OCI-M1 (cell line): Measurements from ENCODE around the gene PITPNC1.
"Not testable (repeated sequence)": the region's sequence is repeated elsewhere in the genome, so short reads cannot be mapped to it uniquely, and the experiment has no call there.

ENCODE experiments used
- DNase-seq: peaks from one replicate; lab custom pipeline; 2025; lab: John Stamatoyannopoulos, UW

PITPNC1 gene

DNA sequence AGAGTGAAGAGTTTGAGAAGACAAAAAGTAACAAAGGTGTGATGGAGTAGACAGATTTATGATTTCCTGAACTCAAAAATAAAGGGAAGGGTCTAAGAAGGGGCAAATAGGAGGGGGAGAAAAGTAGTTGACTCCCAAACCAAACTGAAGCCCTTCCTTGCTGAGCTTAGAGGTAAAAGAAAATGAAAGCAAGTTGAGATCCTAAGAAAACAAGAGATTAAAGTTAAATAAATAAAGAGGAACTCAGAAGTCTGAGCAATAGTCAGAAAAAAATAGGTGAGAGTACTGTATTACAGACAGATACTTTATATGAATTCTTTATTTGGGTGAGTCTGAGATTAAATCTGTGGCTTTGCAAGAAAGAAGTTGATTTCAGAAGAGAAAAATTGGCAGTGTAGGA, 7.4 kb upstream of the PITPNC1 start:
- peak; percentile 37 for DNase-seq

DNA sequence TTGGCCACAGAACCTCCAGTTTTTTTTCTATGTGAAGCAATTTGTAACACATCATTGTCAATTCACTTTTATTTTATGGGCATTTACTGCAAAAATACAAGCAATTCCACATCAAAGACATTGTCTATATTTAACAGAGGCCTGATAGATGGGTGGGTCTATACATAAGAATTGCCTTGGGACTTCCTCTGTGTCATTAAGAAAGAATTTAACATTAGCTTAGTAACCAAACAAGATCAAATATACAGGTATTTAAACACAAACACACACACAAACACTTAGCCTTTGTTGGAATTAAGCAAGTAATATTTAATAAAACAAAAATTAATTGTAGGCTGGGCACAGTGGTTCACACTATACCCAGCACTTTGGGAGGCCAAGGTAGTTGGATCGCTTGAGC, 4.3 kb upstream of the PITPNC1 start:
- no peak for DNase-seq

DNA sequence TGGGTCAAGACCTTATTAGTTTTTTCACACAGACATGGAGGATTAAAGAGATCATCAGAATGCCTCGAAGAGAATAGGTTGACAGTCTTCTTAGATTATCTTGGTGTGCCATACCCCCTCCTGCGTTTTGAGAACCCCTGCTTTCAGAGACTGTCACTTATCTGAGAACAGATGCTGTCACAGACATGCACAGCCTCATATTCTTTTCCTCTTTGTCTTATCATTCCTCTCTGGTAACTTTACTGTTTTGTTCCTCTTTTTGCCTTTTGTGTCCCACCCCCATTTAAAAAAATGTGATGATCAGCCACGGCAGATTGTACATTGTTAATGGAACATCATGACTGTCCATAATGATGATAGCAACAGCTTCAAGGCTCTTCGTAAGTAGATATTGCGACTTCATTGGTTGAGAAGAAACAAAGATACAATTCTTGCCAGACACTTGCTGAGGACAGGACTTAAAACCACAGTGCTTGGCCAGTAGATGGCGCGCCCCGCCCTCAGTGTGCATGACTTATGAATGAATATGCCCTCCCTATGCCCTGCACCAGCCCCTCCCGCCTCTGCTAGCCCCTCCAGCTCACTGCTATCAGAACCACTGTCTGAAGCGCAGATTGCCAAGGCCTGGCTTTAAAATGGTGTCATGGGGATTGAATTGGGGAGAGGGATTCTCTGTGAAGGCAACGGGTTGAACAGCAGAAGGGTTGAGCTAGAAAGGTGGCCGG, 2.6 kb upstream of the PITPNC1 start:
- DNase-seq, result peak; percentile 98

DNA sequence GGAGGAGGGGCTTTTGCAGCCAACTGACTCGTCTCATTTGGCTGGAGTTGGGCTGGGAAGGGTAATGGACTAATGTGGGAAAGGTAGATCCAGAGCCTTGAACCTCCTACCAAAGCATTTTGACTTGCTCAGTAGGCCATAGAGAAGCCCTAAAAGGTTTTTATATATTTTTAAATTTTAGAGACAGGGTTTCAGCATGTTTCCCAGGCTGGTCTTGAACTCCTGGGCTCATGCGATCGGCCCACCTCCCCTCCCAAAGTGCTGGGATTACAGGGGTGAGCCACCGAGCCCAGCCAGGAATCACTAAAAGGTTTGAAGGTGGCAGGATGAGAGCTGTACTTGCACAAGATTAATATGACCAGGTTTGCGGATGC, 2.0 kb upstream of the PITPNC1 start:
- DNase-seq, result no peak

DNA sequence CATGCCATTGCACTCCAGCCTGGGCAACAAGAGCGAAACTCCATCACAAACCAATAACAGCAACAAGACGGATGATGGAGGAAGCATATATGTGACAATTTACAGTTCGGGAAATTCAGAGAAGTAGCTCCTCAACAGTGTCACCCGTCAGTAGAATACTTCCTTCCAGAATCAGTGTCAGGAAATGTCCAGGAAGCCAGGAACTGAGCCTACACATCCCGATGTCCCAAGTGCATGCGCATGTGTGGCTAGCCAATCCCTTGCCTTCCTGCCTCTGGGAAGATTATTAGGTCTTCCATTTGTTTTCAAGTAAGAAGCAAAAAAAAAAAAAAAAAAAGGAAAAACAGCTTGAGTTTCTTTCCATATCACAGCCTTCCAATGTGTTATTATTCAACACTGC, 1.4 kb upstream of the PITPNC1 start:
- DNase-seq, result no peak

DNA sequence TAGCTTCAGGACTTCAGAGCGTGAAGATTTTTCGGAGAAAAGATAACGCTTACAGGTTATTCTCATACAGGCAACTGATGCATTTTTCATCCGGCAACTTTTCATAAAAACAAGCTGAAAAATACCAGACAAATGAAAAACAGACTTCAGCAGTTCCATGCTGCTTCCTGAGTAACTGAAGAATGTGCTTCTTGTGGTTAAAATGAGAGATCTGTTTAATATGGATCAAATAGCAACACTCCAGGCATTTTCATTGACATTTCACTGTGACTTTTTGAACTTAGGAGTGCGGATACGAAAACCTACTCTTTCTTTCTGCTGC, 705 bp upstream of the PITPNC1 start:
- DNase-seq, result no peak

DNA sequence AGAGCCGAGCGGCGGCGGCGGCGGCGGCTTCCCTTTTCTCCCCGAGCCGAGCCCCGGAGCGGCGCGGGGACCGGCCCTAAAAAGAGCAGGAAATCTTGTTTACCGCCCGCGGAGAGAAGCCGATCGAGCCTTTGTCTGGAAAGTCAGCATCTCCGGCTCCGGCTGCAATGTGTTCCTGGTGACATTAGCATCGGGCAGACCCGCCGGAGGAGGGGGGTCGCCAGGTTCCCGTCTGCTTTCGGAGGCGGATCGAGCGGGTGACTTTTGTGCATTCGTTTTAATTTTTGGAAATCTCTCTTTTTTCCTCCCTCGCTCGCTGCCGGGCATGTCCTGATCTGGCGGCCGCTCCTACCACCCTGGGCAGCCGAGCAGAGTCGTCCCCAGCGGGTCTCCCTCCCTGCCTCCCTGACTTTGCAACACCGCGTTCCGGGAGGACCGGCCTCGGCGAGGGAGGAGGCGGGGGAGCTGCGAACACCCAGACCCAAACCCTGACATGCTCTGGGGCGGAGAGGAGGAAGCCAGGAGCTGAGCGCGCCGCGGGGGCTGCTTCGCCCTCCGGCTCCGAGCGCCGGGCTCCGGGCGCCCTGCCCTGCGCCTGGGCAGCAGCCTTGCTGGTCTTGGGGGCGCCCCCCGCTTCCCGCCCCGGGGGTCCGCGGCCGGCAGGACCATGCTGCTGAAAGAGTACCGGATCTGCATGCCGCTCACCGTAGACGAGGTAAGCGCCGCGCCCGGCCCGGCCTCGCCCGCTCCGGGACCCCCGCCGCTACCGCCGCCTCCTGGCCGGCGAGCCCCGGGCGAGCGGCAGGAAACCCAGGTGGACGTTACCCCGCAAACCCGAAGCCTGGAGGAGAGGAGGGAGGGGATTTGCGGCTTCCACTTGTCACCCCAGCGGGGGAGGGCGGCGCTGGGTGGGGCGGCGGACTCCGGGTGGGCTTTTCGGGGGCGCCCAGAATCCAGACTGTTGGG, 690 bp downstream of the PITPNC1 start:
- DNase-seq, result peak; percentile 77

DNA sequence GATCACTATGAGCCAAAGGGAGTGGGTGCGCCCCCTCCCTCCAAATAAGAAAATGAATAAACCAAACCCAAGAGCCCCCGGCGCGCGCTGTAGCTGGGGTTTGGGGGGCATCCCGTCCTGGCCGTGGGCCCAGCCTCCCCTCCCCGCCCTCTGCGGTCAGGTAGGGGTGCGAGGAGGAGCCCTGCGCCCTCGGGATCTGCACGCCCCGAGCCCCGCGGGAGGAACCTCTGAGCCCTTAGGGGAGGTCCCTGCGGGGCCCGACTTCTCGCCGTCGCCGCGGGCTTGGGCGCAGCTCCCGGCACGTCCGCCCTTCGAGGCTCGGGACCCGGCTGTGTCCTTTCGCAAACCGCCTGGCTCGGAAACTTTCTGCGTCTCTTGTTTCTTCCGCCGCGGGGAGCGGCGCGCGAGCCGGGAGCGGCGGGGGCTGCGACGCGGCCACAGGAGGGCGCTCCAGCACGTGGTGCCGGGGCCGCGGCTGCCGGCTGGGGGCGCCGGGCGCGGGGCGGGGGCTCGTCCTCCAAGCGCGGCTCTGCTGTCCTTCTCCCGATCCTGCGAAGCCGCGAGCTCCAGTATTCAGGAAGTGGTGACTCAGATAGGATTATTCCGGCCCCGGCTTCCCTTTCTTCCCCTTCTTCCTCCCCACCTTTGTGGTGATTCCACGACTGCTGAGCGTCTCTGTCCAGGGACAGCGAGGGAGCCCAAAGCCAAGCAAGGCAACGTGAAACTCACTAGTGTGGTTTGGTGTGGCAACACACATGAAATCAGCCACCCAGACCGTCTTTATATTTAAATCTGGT, 1.6 kb downstream of the PITPNC1 start:
- DNase-seq, result peak; percentile 77

DNA sequence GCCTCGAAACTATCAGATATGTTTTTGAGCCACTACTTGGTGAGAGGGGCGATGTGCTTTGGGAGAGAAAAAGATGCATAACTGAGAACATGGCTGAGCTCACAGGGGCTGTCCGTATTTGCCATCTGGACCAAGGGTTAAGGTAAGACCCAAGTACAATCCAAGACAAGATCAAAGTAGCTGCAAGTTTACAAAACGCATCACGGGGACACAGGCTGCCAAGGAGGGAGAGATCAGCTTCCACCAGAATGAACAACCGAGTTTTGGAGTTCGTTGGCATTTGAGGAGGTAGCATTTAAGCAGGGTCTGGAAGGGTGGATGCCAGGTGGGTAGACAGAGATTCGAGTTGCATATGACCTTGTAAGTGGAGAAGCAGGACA, 2.2 kb downstream of the PITPNC1 start:
- DNase-seq, result no peak

DNA sequence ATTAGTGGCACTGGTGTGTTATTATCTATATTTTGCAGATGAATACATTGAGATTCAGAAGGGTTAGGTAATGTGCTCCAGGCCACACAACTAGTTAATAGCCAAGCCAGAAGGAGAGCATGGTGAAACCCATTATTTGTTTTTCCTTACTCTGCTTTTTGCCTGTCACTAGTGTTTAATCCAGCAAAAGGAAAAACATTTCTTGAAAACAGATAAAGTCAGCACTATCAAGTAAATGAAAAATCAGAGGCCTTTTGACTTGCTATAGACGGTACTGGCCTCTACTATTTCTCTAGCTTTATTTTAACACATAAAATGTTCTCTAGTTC, 4.8 kb downstream of the PITPNC1 start:
- no peak for DNase-seq

DNA sequence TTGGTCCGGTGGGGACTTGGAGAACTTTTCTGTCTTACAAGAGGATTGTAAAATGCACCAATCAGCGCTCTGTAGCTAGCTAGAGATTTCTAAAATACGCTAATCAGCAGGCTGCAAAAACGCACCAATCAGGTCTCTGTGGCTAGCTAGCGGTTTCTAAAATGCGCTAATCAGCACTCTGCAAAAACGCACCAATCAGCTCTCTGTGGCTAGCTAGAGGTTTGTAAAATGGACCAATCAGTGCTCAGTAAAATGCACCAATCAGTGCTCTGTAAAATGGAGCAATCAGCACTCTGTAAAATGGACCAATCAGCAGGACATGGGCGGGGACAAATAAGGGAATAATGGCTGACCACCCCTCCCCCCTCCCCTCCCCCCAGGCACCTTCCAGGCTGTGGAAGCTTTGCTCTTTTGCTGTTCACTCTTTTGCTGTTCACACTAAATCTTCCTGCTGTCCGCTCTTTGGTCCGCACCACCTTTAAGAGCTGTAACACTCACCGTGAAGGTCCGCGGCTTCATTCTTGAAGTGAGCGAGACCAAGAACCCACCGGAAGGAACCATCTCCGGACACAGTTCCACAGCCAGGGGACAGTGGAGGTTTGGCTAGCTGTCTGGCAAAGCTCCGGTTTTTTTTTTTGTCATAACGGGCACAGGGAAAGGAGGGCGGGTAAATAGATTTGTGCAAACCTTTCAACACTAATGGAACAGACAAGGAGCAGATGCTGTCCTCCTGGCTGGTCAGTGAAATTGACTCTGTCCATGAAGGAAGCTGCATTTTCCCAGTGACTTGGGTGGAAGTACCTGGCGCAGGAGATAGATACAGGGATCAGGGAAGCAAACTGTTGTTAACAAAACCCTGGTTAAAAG, 8.3 kb downstream of the PITPNC1 start:
- no peak for DNase-seq

DNA sequence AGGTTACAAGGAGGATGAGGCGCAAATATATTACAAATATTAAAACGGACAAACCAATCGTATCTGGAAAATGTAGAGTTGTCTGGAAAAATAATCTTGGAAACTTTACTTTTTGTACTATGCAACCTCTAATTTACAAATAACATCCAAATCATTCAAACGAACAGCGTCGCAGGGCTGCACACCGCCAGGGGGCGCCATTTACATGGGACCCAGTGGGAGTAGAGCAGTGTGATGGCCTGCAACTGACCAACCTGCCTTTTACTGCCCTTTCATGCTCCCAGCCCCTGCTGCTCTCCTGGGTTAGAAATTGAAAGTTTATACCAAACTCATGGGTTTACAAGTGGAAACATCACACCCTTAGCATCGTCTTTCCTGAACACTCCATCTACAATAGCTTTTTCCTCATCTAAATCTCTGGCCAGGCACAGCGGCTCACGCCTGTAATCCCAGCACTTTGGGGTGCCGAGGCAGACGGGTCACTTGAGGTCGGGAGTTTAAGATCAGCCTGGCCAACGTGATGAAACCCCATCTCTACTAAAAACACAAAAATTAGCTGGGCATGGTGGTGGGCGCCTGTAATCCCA, 10.0 kb downstream of the PITPNC1 start:
- DNase-seq, result peak; percentile 84

DNA sequence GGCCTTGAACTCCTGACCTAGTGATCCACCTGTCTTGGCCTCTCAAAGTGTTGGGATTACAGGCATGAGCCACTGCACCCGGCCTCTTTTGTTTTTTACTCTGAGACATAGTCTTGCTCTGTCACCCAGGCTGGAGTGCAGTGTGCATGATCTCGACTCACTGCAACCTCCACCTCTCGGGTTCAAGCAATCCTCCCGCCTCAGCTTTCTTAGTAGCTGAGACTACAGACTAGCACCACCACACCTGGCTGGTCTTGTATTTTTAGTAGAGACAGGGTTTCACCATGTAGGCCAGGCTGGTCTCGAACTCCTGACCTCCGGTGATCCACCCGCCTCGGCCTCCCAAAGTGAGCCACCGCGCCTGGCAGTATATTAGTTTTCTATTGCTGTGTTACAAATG, 11.5 kb downstream of the PITPNC1 start:
- not testable (repeated sequence) for DNase-seq

DNA sequence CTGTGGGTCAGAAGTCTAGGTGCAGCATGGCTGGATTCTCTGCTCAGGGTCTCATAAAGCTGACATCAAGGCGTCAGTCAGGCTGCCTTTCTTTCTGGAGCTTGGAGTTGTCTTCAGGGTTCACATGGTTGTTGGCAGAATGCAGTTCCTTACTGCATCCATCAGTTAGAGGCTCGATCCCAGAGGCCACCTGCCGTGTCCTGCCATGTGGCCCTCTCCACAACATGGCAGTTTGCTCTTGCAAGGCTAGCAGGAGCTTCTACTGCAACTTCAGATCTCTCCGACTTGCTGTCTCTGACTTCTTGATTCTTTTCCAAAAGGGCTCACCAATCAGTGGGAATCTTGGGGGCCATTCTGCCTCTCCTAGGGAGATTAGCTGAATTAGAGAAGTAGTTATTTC, 11.9 kb downstream of the PITPNC1 start:
- no peak for DNase-seq

DNA sequence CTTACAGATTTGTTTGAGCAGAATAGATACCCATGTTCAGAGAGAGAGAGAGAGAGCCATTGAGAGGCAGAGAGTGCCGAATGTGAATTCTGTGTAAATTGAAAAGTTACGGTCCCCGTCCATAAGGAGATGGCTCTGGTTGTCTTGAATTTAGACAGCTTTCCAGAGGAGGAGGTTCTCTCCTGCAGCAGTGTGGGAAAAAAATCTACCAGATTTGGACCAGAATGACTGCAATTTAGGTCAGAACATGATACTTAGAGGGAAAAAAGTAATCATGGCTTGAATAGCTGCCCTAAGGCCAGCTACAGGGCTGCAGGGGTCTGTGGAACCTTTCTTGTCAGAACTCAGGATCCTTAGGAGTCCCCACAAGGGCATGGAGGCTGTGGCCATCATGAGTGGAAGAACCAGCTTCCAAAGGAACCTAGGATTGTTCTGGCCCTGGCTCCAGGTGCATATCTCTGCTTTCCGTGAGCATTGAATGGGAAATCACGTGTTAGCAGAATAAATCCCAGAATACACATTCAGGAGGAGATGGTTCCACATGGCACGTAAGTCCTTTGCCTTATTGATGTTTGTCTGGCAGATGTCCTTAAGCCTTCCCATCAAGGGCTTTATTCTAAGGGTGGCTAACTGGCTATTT, 13.0 kb downstream of the PITPNC1 start:
- DNase-seq, result no peak

DNA sequence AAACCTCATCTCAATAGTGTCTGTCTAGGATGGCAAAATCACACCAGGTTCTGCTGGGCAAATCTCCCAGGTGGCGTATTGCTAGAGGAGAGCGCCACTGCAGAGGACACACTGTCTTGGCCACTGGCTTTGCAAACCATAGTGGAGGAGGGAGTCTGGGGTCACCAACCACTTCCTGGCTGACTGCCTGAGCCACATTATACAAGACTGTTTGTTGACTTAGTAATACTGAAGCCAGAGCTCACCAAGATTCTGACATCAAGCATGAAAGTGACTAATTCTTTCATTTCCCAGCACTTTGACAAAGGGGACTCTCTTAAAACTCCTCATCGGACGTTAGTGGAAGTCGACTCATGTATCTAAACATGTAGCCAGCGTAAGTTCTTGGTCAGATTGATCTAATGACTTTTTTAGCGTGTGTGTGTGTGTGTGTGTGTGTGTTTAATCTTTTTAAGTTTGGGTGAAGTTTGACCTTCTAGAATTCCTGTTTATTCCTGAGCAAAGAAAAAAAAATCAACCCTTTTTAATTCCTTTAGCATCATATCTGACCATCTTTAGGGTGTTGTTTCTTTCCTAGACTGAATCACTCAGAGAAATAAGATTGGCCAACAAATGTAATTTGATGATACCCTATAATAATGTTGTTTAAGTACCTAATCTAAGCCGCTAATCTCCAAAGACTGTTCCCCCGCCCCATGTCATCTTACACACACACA, 13.7 kb downstream of the PITPNC1 start:
- no peak for DNase-seq

DNA sequence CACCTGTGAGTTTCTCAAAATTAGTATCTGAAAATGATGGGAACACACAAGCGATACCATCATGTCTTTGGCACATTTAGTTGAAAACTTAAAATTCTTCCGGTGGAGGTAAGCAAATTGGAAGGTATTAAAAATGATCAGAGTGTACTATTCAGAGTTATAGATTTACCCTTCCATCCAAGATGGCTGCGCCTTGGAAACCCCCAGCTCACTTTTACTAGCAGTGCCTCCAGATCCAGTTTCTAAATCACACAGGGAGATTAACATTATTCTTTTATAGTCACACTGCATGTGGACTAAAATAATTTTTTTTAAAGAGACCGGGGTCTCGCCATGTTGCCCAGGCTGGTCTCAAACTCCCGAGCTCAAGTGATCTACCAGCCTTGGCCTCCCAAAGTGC, 15.0 kb downstream of the PITPNC1 start:
- DNase-seq, result no peak

DNA sequence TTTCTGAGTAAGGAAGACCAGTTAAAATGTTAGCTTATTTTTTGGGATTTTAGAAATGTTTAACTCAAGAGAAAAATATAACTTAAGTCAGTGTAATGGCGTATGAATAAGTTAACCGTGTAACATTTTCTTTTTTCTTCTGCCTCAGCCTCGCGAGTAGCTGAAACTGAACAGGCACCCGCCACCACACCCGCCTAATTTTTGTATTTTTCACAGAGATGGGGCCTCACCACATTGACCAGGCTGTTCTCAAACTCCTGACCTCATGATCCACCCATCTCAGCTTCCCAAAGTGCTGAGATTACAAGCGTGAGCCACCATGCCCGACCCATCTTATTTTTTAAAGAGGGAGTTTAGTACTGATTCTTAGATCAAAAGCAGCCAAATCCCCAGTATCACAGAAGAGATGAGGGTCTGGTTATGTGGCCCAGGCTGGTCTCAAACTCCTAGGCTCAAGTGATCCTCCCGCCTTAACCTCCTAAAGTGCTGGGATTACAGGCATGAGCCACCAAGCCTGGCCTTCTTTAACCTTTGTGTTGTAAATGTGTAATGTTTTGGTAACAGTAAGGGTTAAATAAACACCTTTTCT, 16.8 kb downstream of the PITPNC1 start:
- DNase-seq, result no peak

DNA sequence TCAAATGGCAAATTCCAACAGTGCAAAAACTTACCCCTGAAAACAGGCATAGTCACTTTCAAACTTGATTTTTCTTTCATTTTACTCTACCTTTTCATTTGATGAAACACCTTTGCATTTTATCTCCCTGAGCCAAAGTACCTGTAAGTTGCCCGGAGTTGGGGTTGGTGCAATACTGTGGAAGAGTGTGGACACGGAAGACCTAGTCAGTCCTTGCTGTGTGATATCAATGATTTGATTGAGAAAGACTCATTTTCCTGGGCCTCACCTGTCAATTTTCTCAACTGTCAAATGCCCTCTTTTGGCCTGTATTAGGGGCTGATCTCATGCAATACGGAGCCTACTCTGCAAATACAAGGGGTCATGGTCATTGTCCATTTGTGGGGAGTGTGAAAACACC, 22.6 kb downstream of the PITPNC1 start:
- no peak for DNase-seq

DNA sequence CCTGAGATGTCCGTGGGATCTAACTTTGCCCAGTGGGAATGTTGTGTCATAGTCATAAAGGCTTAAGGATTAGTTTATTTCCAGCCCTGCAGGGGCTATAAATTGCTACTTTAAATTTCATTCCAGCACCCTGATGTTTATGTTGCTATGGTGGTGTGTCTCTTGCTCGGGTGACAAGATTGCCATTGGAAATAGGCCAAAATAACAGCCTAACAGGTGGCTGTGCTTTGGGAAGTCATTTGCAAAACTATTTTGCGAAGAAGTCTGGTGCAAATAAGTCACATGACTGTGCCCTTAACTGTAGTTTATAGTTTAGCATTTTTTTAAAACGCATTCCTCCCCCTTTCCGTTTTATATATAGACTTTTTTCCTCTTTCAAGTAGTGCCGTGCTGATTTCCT, 23.1 kb downstream of the PITPNC1 start:
- no peak for DNase-seq
